ENCODE results near the gene PDLIM1. TPM values are rescaled to one million over a fixed set of nuclear protein-coding genes. Genes with fewer than 3 reads are reported as not detected.

The PDLIM1 gene
- total and polyA plus RNA-seq, 2 of the 13 experiments (the other 11 are each of a cell fraction or from before 2014, with no cell fraction given) = 119 to 123 TPM

- TF ChIP-seq PLSCR1 (CRISPR knock-in tag; IDR thresholded peaks at IDR 0.05; ENCODE audit: borderline replicate concordance) (no peak), HNRNPUL1 (IDR thresholded peaks at IDR 0.05; ENCODE audit: low read depth, low read length) (no peak), ZNF234 (CRISPR knock-in tag; conservative IDR thresholded peaks at IDR 0.05) (no peak), CSRNP1 (CRISPR knock-in tag; IDR thresholded peaks at IDR 0.05) (peak; percentile 60; the same call in 1 of the 2 replicates), AGO2 (optimal IDR thresholded peaks at IDR 0.05; ENCODE audit: low read depth, low read length) (peak; percentile 88), ZNF775 (CRISPR knock-in tag; IDR thresholded peaks at IDR 0.05; ENCODE audit: borderline replicate concordance) (no peak), SMYD3 (CRISPR knock-in tag; IDR thresholded peaks at IDR 0.05) (no peak), HNRNPLL (IDR thresholded peaks at IDR 0.05; ENCODE audit: low read depth, low read length, poor library complexity, severe bottlenecking) (peak; percentile 70), RBM39 (IDR thresholded peaks at IDR 0.05; ENCODE audit: low read depth, low read length, poor library complexity, severe bottlenecking) (no peak), CBX1 (IDR thresholded peaks at IDR 0.05; ENCODE audit: low read depth) (no peak), PCBP2 (optimal IDR thresholded peaks at IDR 0.05; ENCODE audit: low read depth, low read length, poor library complexity, severe bottlenecking) (no peak), EEA1 (CRISPR knock-in tag; IDR thresholded peaks at IDR 0.05; ENCODE audit: borderline replicate concordance) (no peak), ZBTB7B (CRISPR knock-in tag; IDR thresholded peaks at IDR 0.05) (peak; percentile 28; the same call in 1 of the 2 replicates), PHF8 (CRISPR knock-in tag; IDR thresholded peaks at IDR 0.05) (peak; percentile 80), TCF7 (IDR thresholded peaks at IDR 0.05; ENCODE audit: low read depth) (no peak), KDM3A (CRISPR knock-in tag; IDR thresholded peaks at IDR 0.05; ENCODE audit: low read depth) (no peak), MED13 (CRISPR knock-in tag; IDR thresholded peaks at IDR 0.05) (peak; percentile 18; the same call in 1 of the 2 replicates), NCOR1 (IDR thresholded peaks at IDR 0.05; ENCODE audit: borderline replicate concordance, low read length) (no peak), MAFF (IDR thresholded peaks at IDR 0.05; ENCODE audit: low read depth, low read length) (no peak)
- TF ChIP-seq, protein P1, sequence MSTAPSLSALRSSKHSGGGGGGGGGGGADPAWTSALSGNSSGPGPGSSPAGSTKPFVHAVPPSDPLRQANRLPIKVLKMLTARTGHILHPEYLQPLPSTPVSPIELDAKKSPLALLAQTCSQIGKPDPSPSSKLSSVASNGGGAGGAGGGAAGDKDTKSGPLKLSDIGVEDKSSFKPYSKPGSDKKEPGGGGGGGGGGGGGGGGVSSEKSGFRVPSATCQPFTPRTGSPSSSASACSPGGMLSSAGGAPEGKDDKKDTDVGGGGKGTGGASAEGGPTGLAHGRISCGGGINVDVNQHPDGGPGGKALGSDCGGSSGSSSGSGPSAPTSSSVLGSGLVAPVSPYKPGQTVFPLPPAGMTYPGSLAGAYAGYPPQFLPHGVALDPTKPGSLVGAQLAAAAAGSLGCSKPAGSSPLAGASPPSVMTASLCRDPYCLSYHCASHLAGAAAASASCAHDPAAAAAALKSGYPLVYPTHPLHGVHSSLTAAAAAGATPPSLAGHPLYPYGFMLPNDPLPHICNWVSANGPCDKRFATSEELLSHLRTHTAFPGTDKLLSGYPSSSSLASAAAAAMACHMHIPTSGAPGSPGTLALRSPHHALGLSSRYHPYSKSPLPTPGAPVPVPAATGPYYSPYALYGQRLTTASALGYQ (CRISPR knock-in tag; IDR thresholded peaks at IDR 0.05) = 0 out of 2 replicates have a peak, but pooled peaks have one; percentile 24
- TF ChIP-seq, protein P2, sequence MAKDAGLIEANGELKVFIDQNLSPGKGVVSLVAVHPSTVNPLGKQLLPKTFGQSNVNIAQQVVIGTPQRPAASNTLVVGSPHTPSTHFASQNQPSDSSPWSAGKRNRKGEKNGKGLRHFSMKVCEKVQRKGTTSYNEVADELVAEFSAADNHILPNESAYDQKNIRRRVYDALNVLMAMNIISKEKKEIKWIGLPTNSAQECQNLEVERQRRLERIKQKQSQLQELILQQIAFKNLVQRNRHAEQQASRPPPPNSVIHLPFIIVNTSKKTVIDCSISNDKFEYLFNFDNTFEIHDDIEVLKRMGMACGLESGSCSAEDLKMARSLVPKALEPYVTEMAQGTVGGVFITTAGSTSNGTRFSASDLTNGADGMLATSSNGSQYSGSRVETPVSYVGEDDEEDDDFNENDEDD (CRISPR knock-in tag; IDR thresholded peaks at IDR 0.05; ENCODE audit: borderline replicate concordance) = no peak; the same call in 1 of the 2 replicates
These were observed at the start of gene PDLIM1 (continued) for GRCh38 chr10:95290461-95291364.
